B cell (primary cell): ENCODE results near the gene PTPRE. TPM values are rescaled to one million over a fixed set of nuclear protein-coding genes. Genes with fewer than 3 reads are reported as not detected.

Experiments
- ATAC-seq: fragments of 200-7000 bp; cut with Tn5 transposase; one replicate; pipeline ENCODE4 v1.10.0; 2021; ENCODE audit warnings: low read depth, mild to moderate bottlenecking, moderate number of reproducible peaks, moderate library complexity
- CTCF ChIA-PET: fragments of 350-600 bp; sonication (Branson Sonifier 250); formaldehyde crosslinking; loops from one replicate; lab custom pipeline; 2021; ENCODE audit warnings: antibody characterized with exemption, inconsistent platforms; lab: Charles Lee
- POLR2A ChIA-PET: fragments of 350-600 bp; sonication (Branson Sonifier 250); formaldehyde crosslinking; loops from one replicate; lab custom pipeline; 2021; ENCODE audit warnings: antibody characterized with exemption; lab: Charles Lee
- DNase-seq: peaks from one replicate; pipeline ENCODE4 v3.0.0; 2013
- H2AFZ ChIP-seq: 2 replicates; pipeline ENCODE4 v1.6.1; 2012; ENCODE audit warnings: mild to moderate bottlenecking, low read depth, low read length; ENCODE audit not compliant: insufficient read depth, poor library complexity, severe bottlenecking
- H3K27ac ChIP-seq, 2 donors: 1 replicate in 1 of 2; 2 replicates in 1 of 2; pipeline ENCODE4 v1.5.1; 2012 to 2013; ENCODE audit warnings: low read length in 2 of 2, mild to moderate bottlenecking in 2 of 2, moderate library complexity in 1 of 2
- H3K27me3 ChIP-seq, 4 experiments: fragments of 200-600 bp in 1 of 4; sonication (generic) in 1 of 4; replicated peaks in 1 of 4; 1 replicate in 2 of 4; 2 replicates in 2 of 4; pipeline versions ENCODE4 v1.6.1 to v1.7.0; 2013 to 2016; ENCODE audit warnings: low read length in 3 of 4, mild to moderate bottlenecking in 2 of 4, mixed read lengths in 1 of 4, moderate library complexity in 1 of 4; ENCODE audit not compliant: insufficient read depth in 4 of 4, control insufficient read depth in 3 of 4; ENCODE audit errors: control extremely low read depth in 1 of 4
- H3K36me3 ChIP-seq, 2 experiments: replicated peaks in 1 of 2; 1 replicate in 1 of 2; 2 replicates in 1 of 2; pipeline versions ENCODE4 v1.6.1 to v1.7.1; 2013; ENCODE audit warnings: low read length in 1 of 2; ENCODE audit not compliant: insufficient read depth in 2 of 2, control insufficient read depth in 1 of 2; ENCODE audit errors: control extremely low read depth in 1 of 2, extremely low read depth in 1 of 2
- H3K4me1 ChIP-seq, 2 donors: fragments of 200-600 bp in 1 of 2; sonication (generic) in 1 of 2; 1 replicate in 1 of 2; 2 replicates in 1 of 2; pipeline versions ENCODE4 v1.5.1 to v1.6.1; 2013 to 2017; ENCODE audit warnings: low read length in 2 of 2; ENCODE audit not compliant: control insufficient read depth in 2 of 2, insufficient read depth in 2 of 2
- H3K4me2 ChIP-seq: replicated peaks from 2 replicates; pipeline ENCODE3; 2012; ENCODE audit warnings: mild to moderate bottlenecking, low read depth, low read length; ENCODE audit not compliant: poor library complexity, severe bottlenecking
- H3K4me3 ChIP-seq, 5 experiments: fragments of 200-600 bp in 1 of 5; sonication (generic) in 1 of 5; 1 replicate in 3 of 5; 2 replicates in 2 of 5; pipeline versions ENCODE4 v1.5.1 to v1.7.0; 2011 to 2016; ENCODE audit warnings: low read length in 4 of 5, mild to moderate bottlenecking in 4 of 5, low read depth in 2 of 5, control low read depth in 1 of 5, moderate library complexity in 1 of 5; ENCODE audit not compliant: insufficient read depth in 1 of 5; ENCODE audit errors: control extremely low read depth in 1 of 5, extremely low read depth in 1 of 5
- H3K79me2 ChIP-seq: fragments of 200-600 bp; sonication (generic); one replicate; pipeline ENCODE4 v1.6.0; 2016; ENCODE audit warnings: low read length; ENCODE audit not compliant: control insufficient read depth, insufficient read depth
- H3K9ac ChIP-seq: fragments of 200-600 bp; sonication (generic); 2 replicates; pipeline ENCODE4 v1.6.1; 2017; ENCODE audit warnings: mild to moderate bottlenecking, low read length, moderate library complexity
- H3K9me3 ChIP-seq, 3 donors: one replicate each; pipeline versions ENCODE4 v1.6.1 to v1.7.1; 2013; ENCODE audit warnings: low read length in 2 of 3; ENCODE audit not compliant: control insufficient read depth in 2 of 3, insufficient read depth in 1 of 3; ENCODE audit errors: control extremely low read depth in 1 of 3
- H4K20me1 ChIP-seq: 2 replicates; pipeline ENCODE4 v1.6.0; 2012; ENCODE audit warnings: mild to moderate bottlenecking, low read length; ENCODE audit not compliant: insufficient read depth, control insufficient read depth, poor library complexity, severe bottlenecking
- H3K27ac Mint-ChIP-seq: one replicate; pipeline ENCODE4 v1.8.0; 2021; ENCODE audit warnings: mixed read lengths
- H3K27me3 Mint-ChIP-seq: one replicate; pipeline ENCODE4 v1.8.0; 2021; ENCODE audit warnings: mixed read lengths
- H3K4me1 Mint-ChIP-seq: one replicate; pipeline ENCODE4 v1.8.0; 2021; ENCODE audit warnings: mixed read lengths
- H3K4me3 Mint-ChIP-seq: one replicate; pipeline ENCODE4 v1.8.0; 2021; ENCODE audit warnings: mixed read lengths
- H3K9me3 Mint-ChIP-seq: one replicate; pipeline ENCODE4 v1.8.0; 2022; ENCODE audit warnings: mixed read lengths; ENCODE audit not compliant: insufficient read depth
- CTCF ChIP-seq: fragments of 200-600 bp; IDR thresholded peaks from one replicate; pipeline ENCODE4 v1.8.0; 2022; ENCODE audit warnings: antibody characterized with exemption, mild to moderate bottlenecking
- EZH2 ChIP-seq: IDR thresholded peaks from 2 replicates; pipeline ENCODE4 v1.6.1; 2012; ENCODE audit warnings: borderline replicate concordance, low read depth, mild to moderate bottlenecking, moderate library complexity, low read length; ENCODE audit not compliant: insufficient read depth, poor library complexity, severe bottlenecking
- WGBS: methylation state at CpG from one replicate; pipeline ENCODE4 v1.1.5; 2013; ENCODE audit warnings: missing lambda C conversion rate; ENCODE audit not compliant: insufficient coverage; 5-methylcytosine and 5-hydroxymethylcytosine counted together
- intact Hi-C: fragments of 100-400 bp; cut with micrococcal nuclease; formaldehyde crosslinking; loops from one replicate; pipeline ENCODE4 v1.10.0; 2022
- polyA plus RNA-seq: library from polyadenylated mRNA; depleted of rRNA; stranded (reverse); fragments of >200 nt; gene quantifications from 2 replicates; pipeline ENCODE4 v1.2.3, GENCODE V29; 2012
- total RNA-seq, 2 donors: library from RNA; stranded (reverse); fragments of 120-200 nt in 1 of 2; gene quantifications; 1 replicate in 1 of 2; 2 replicates in 1 of 2; pipeline versions ENCODE4 v1.2.3 to v1.2.4, GENCODE V29; 2013 to 2022

PTPRE gene
- total and polyA plus RNA-seq, 2 donors (not counting 1 experiment from before 2014, with no cell fraction given) = 6.6 to 32.7 TPM

GRCh38 chr10:127918572-127918971, 11.7 kb downstream of the PTPRE start:
- no peak overlapping the region for H3K4me3 Mint-ChIP-seq
- ChIA-PET POLR2A (no interaction called here), CTCF (no interaction called here)
- H3K36me3 ChIP-seq = no peaks in the 10 kb centered on the region
- no peaks in the 10 kb centered on the region for H3K79me2 ChIP-seq
- ATAC-seq = no peak
- no peak overlapping the region for H2AFZ ChIP-seq
- intact Hi-C loops = no loop called here
- H3K4me1 Mint-ChIP-seq = peaks cover 12% of the 10 kb centered on the region
- no peak overlapping the region for H3K4me2 ChIP-seq
- WGBS = 98% methylated on average over 5 of the region's 5 CpGs
- no peak overlapping the region for H3K4me3 ChIP-seq
- H3K27me3 Mint-ChIP-seq = no peaks in the 10 kb centered on the region
- H3K27me3 ChIP-seq = peaks cover 0 to 2% (median 0%) of the 10 kb centered on the region in 4 experiments
- H3K9me3 Mint-ChIP-seq = no peaks in the 10 kb centered on the region
- peaks cover 7 to 12% of the 10 kb centered on the region in 2 donors for H3K4me1 ChIP-seq
- H3K9me3 ChIP-seq = peaks cover 0 to 15% (median 0%) of the 10 kb centered on the region in 3 donors
- H4K20me1 ChIP-seq = no peaks in the 10 kb centered on the region
- H3K27ac ChIP-seq = no peak overlapping the region
- H3K9ac ChIP-seq = no peak overlapping the region
- H3K27ac Mint-ChIP-seq = no peak overlapping the region
- DNase-seq = no peak
- TF ChIP-seq CTCF (no peak), EZH2 (no peak)

- no peak for TF ChIP-seq CTCF
- no peak for TF ChIP-seq EZH2
- CTCF ChIA-PET = no interaction called here
- H3K27me3 Mint-ChIP-seq = no peaks in the 10 kb centered on the region
- DNase-seq = no peak
- POLR2A ChIA-PET = no interaction called here
- Histone ChIP-seq H3K4me1 (peaks cover 7 to 12% of the 10 kb centered on the region in 2 donors), H3K27ac (no peak overlapping the region), H2AFZ (no peak overlapping the region), H3K9me3 (peaks cover 0 to 15% (median 0%) of the 10 kb centered on the region in 3 donors), H4K20me1 (no peaks in the 10 kb centered on the region), H3K9ac (no peak overlapping the region), H3K4me3 (no peak overlapping the region), H3K79me2 (no peaks in the 10 kb centered on the region), H3K36me3 (no peaks in the 10 kb centered on the region), H3K4me2 (no peak overlapping the region), H3K27me3 (no peaks in the 10 kb centered on the region)
- 30% methylated on average over 10 of the region's 12 CpGs for WGBS
- peaks cover 12% of the 10 kb centered on the region for H3K4me1 Mint-ChIP-seq
- no peaks in the 10 kb centered on the region for H3K9me3 Mint-ChIP-seq
- no peak overlapping the region for H3K27ac Mint-ChIP-seq
- no peak overlapping the region for H3K4me3 Mint-ChIP-seq
- no peak for ATAC-seq
- intact Hi-C loops = no loop called here
Observed at GRCh38 chr10:127919418-127920271, 12.7 kb downstream of the PTPRE start.
